CD14-positive monocyte (primary cell): ENCODE measurements around the gene AFF3. TPM values are rescaled to one million over a fixed set of nuclear protein-coding genes. Genes with fewer than 3 reads are reported as not detected.
A peak's percentile ranks its signal among the peaks of the same experiment; 100 is the strongest.

Experiments
- DNase-seq, 3 donors: peaks; one replicate each; pipeline ENCODE4 v3.0.0-alpha.2; 2011 to 2022
- H2AFZ ChIP-seq: 2 replicates; pipeline ENCODE4 v1.6.0; 2012; ENCODE audit warnings: mild to moderate bottlenecking, low read depth, low read length, inconsistent platforms; ENCODE audit not compliant: insufficient read depth, poor library complexity, severe bottlenecking
- H3K27ac ChIP-seq, 2 donors: 1 replicate in 1 of 2; 2 replicates in 1 of 2; pipeline ENCODE4 v1.5.1; 2012 to 2013; ENCODE audit warnings: low read length in 2 of 2, control low read depth in 1 of 2, inconsistent platforms in 1 of 2, low read depth in 1 of 2, mild to moderate bottlenecking in 1 of 2
- H3K27me3 ChIP-seq, 2 donors: one replicate each; pipeline versions ENCODE4 v1.6.0 to v1.6.1; 2011 to 2013; ENCODE audit warnings: low read length in 2 of 2; ENCODE audit not compliant: control insufficient read depth in 2 of 2, insufficient read depth in 2 of 2
- H3K36me3 ChIP-seq, 2 donors: replicated peaks in 1 of 2; 1 replicate in 1 of 2; 2 replicates in 1 of 2; pipeline versions ENCODE4 v1.5.1 to v1.6.1; 2012 to 2013; ENCODE audit warnings: low read length in 2 of 2, control low read depth in 1 of 2, inconsistent platforms in 1 of 2, mild to moderate bottlenecking in 1 of 2; ENCODE audit not compliant: insufficient read depth in 2 of 2, control insufficient read depth in 1 of 2
- H3K4me1 ChIP-seq, 2 donors: 1 replicate in 1 of 2; 2 replicates in 1 of 2; pipeline versions ENCODE4 v1.5.1 to v1.6.1; 2012 to 2013; ENCODE audit warnings: low read length in 2 of 2, control low read depth in 1 of 2, inconsistent platforms in 1 of 2, mild to moderate bottlenecking in 1 of 2, moderate library complexity in 1 of 2; ENCODE audit not compliant: insufficient read depth in 2 of 2, control insufficient read depth in 1 of 2
- H3K4me2 ChIP-seq: replicated peaks from 2 replicates; pipeline ENCODE3; 2012; ENCODE audit warnings: low read length, moderate library complexity, mild to moderate bottlenecking; ENCODE audit not compliant: poor library complexity, severe bottlenecking; ENCODE audit errors: extremely low read depth
- H3K4me3 ChIP-seq, 3 experiments: fragments of 200-600 bp in 1 of 3; sonication (generic) in 1 of 3; replicated peaks in 1 of 3; 1 replicate in 2 of 3; 2 replicates in 1 of 3; pipeline ENCODE4 v1.5.1; 2011 to 2013; ENCODE audit warnings: low read length in 3 of 3, mild to moderate bottlenecking in 3 of 3, control low read depth in 2 of 3, low read depth in 2 of 3, inconsistent platforms in 1 of 3, moderate library complexity in 1 of 3
- H3K79me2 ChIP-seq: 2 replicates; pipeline ENCODE4 v1.6.0; 2012; ENCODE audit warnings: mild to moderate bottlenecking, control low read depth, inconsistent platforms, low read length, moderate library complexity; ENCODE audit not compliant: insufficient read depth
- H3K9ac ChIP-seq: 2 replicates; pipeline ENCODE4 v1.6.0; 2017; ENCODE audit warnings: low read length, mild to moderate bottlenecking; ENCODE audit not compliant: insufficient read depth, poor library complexity, severe bottlenecking
- H3K9me3 ChIP-seq, 2 donors: replicated peaks in 1 of 2; 1 replicate in 1 of 2; 2 replicates in 1 of 2; pipeline versions ENCODE4 v1.5.1 to v1.6.1; 2012 to 2013; ENCODE audit warnings: low read length in 2 of 2, control low read depth in 1 of 2; ENCODE audit not compliant: control insufficient read depth in 1 of 2, insufficient read depth in 1 of 2
- H4K20me1 ChIP-seq: 2 replicates; pipeline ENCODE4 v1.6.0; 2012; ENCODE audit warnings: mild to moderate bottlenecking, low read length, control low read depth, moderate library complexity; ENCODE audit not compliant: insufficient read depth
- H3K27ac Mint-ChIP-seq, 7 donors: one replicate each; pipeline ENCODE4 v1.8.0; 2020; ENCODE audit warnings: mild to moderate bottlenecking in 7 of 7, mixed read lengths in 7 of 7, moderate library complexity in 6 of 7, inconsistent platforms in 2 of 7
- H3K27me3 Mint-ChIP-seq, 3 donors: one replicate each; pipeline ENCODE4 v1.8.0; 2021 to 2022; ENCODE audit warnings: low read depth in 3 of 3, mild to moderate bottlenecking in 3 of 3, mixed read lengths in 3 of 3, moderate library complexity in 3 of 3, inconsistent platforms in 1 of 3
- H3K36me3 Mint-ChIP-seq, 2 donors: one replicate each; pipeline ENCODE4 v1.8.0; 2020; ENCODE audit warnings: mixed read lengths in 2 of 2, inconsistent platforms in 1 of 2, mild to moderate bottlenecking in 1 of 2
- H3K4me1 Mint-ChIP-seq: one replicate; pipeline ENCODE4 v1.8.0; 2020; ENCODE audit warnings: mild to moderate bottlenecking, mixed read lengths
- H3K4me3 Mint-ChIP-seq, 2 donors: one replicate each; pipeline ENCODE4 v1.8.0; 2020; ENCODE audit warnings: mild to moderate bottlenecking in 2 of 2, mixed read lengths in 2 of 2, moderate library complexity in 1 of 2
- H3K9me3 Mint-ChIP-seq, 7 donors: one replicate each; pipeline ENCODE4 v1.8.0; 2020 to 2022; ENCODE audit warnings: mixed read lengths in 7 of 7, mild to moderate bottlenecking in 6 of 7, moderate library complexity in 6 of 7, inconsistent platforms in 2 of 7
- WGBS: methylation state at CpG from one replicate; pipeline ENCODE4 v1.1.5; 2013; ENCODE audit warnings: missing lambda C conversion rate; ENCODE audit not compliant: insufficient coverage; 5-methylcytosine and 5-hydroxymethylcytosine counted together
- intact Hi-C, 2 donors: fragments of 100-400 bp; cut with micrococcal nuclease; formaldehyde crosslinking; loops; one replicate each; pipeline versions ENCODE4 v1.15.0 to v1.15.1; 2023
- polyA plus RNA-seq, 3 donors: library from polyadenylated mRNA; depleted of rRNA in 1 of 3; unstranded in 2 of 3; stranded (reverse) in 1 of 3; fragments of 300-500 nt in 2 of 3; fragments of >200 nt in 1 of 3; fragmentation: Illumina TruSeq in 2 of 3; gene quantifications; 1 replicate in 2 of 3; 2 replicates in 1 of 3; pipeline ENCODE4 v1.2.3, GENCODE V29; 2012 to 2021
- TF ChIP-seq, protein P1 (sequence below): fragments of 200-600 bp; IDR thresholded peaks from one replicate; pipeline ENCODE4 v1.8.0; 2022; ENCODE audit warnings: antibody characterized with exemption, mild to moderate bottlenecking

The AFF3 gene
- polyA plus RNA-seq, 3 donors = 0.17 to 4.1 (median 0.49) TPM

DNA sequence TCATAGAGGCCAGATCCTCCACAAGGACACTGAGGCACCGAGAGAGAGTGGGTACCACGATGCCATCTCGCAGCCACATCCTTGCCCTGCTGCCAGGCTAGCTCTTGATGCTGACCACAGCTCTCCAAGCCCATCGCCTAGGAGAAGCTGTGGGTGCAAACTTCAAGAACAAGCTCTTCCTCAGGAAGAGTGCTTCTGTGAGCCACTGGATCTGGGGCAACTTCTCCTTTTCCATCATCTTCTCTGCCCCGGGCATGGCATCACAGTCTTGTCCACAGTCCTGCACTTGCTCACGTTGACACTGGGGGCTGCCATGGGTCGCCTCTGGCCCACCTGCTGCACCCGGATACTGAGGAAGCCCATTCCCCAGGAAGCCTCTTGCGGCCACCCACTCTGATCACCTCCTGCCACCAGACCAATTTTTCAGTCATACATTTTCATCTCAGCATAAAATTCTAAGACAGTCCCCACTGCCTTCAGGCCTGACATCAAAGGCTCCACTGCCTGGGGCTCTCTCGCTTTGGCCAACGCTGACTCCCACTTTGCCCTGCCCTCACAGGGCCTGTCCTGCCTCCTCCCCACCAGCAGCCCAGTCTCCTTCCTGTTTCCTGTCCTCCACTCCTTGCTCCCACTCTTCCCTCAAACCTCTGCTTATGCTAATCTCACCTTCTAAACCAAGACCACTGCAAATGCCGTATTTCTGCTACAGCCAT is 243.9 kb downstream of the AFF3 start:
- DNase-seq = peak; percentile 22 to 32 (median 23)
- Histone ChIP-seq H3K4me3 (no peak overlapping the region), H3K36me3 (no peaks in the 10 kb centered on the region), H3K27ac (no peak overlapping the region), H3K9ac (no peak overlapping the region), H3K9me3 (no peaks in the 10 kb centered on the region), H2AFZ (no peak overlapping the region), H3K79me2 (no peaks in the 10 kb centered on the region), H3K4me1 (peaks cover 11 to 14% of the 10 kb centered on the region in 2 donors), H4K20me1 (no peaks in the 10 kb centered on the region), H3K4me2 (peak overlapping the region; percentile 22), H3K27me3 (no peaks in the 10 kb centered on the region)
- peaks cover 2 to 7% of the 10 kb centered on the region in 2 donors for H3K36me3 Mint-ChIP-seq
- 48% methylated on average over 9 of the region's 12 CpGs for WGBS
- peaks cover 0 to 2% (median 0%) of the 10 kb centered on the region in 7 donors for H3K9me3 Mint-ChIP-seq
- peak overlapping the region in 2 of 7 donors; percentile 31 to 48 for H3K27ac Mint-ChIP-seq
- intact Hi-C loops = no loop called here
- no peak overlapping the region for H3K4me3 Mint-ChIP-seq
- TF ChIP-seq, protein P1, sequence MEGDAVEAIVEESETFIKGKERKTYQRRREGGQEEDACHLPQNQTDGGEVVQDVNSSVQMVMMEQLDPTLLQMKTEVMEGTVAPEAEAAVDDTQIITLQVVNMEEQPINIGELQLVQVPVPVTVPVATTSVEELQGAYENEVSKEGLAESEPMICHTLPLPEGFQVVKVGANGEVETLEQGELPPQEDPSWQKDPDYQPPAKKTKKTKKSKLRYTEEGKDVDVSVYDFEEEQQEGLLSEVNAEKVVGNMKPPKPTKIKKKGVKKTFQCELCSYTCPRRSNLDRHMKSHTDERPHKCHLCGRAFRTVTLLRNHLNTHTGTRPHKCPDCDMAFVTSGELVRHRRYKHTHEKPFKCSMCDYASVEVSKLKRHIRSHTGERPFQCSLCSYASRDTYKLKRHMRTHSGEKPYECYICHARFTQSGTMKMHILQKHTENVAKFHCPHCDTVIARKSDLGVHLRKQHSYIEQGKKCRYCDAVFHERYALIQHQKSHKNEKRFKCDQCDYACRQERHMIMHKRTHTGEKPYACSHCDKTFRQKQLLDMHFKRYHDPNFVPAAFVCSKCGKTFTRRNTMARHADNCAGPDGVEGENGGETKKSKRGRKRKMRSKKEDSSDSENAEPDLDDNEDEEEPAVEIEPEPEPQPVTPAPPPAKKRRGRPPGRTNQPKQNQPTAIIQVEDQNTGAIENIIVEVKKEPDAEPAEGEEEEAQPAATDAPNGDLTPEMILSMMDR = no peak
- H3K27me3 Mint-ChIP-seq = peaks cover 0 to 2% (median 2%) of the 10 kb centered on the region in 3 donors
- peaks cover 12% of the 10 kb centered on the region for H3K4me1 Mint-ChIP-seq

DNA sequence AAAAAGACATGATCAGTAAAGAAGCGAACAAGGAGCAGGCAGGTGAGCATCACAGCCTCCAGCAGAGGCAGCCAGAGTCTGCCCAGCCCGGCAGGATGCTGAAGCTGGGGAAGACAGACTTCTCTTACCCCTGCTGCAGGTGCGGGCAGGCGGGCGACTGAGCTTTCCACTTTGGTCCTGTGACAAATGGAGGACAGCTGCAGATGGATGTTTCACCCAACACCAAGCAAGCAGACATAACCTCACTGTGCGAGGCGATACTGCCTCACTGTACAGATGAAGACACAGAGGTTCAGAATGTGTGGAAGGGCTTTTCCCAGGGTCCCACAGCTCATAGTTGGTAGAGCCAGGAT is 251.0 kb downstream of the AFF3 start:
- peaks cover 0 to 4% (median 1%) of the 10 kb centered on the region in 3 donors for H3K27me3 Mint-ChIP-seq
- H4K20me1 ChIP-seq = no peaks in the 10 kb centered on the region
- no peak overlapping the region for H3K27ac ChIP-seq
- H3K9ac ChIP-seq = no peak overlapping the region
- H3K27me3 ChIP-seq = no peaks in the 10 kb centered on the region
- no peak overlapping the region for H3K4me3 Mint-ChIP-seq
- H3K9me3 Mint-ChIP-seq = no peaks in the 10 kb centered on the region
- peaks cover 3% of the 10 kb centered on the region in 2 donors for H3K36me3 Mint-ChIP-seq
- 100% methylated on average over 2 of the region's 7 CpGs for WGBS
- H3K36me3 ChIP-seq = no peaks in the 10 kb centered on the region
- peaks cover 3 to 8% of the 10 kb centered on the region in 2 donors for H3K4me1 ChIP-seq
- no peaks in the 10 kb centered on the region for H3K9me3 ChIP-seq
- TF ChIP-seq, protein P1 = no peak
- intact Hi-C loops = no loop called here
- no peak overlapping the region for H3K4me3 ChIP-seq
- no peak overlapping the region for H3K4me2 ChIP-seq
- peaks cover 3% of the 10 kb centered on the region for H3K4me1 Mint-ChIP-seq
- no peak overlapping the region for H2AFZ ChIP-seq
- H3K27ac Mint-ChIP-seq = no peak overlapping the region
- no peak for DNase-seq
- no peaks in the 10 kb centered on the region for H3K79me2 ChIP-seq
